ENCODE results near the gene CFAP46.
"Not testable (repeated sequence)": the region's sequence is repeated elsewhere in the genome, so short reads cannot be mapped to it uniquely, and the experiment has no call there.

Gene CFAP46

DNA sequence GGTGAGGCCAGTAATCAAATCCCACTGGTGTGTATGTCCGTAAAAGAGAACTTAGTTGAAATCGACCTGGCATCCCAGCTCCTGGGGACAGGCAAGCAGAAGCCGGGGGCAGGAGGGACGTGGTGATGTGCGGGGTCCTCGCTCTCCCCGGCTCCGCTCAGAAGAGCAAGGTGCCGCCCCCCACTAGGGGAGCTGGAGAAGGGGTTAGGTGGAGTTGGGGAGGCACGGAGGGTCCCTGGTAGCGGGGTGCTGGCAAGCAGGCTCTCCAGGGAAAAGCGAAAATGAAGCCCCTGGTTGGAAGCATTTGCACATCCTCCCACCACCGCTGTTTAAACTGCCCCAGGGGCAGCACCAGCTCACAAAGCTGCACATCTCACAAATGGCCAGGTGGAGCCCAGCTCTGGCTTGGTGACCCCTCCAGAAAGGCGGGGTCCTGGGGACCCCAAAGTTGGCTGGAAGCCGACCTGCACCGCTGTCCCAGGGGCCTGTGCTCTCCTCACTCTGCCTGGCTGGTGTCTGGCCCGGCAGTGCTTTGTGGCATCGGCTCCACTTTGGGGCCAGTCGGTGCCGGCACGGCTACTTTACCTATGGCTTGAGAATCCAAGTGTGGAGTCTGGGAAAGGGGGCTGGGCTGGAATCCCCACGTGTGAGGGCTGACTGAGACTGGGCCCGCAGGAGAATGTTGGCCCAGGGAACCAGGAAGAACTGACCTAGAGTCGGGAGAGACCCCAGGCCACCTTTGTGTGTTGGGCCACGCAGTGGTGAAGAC lies 2.9 kb upstream of the CFAP46 start:
- no peak for DNase-seq (ENCODE audit: low read depth in 1 of 2, low spot score in 1 of 2)

DNA sequence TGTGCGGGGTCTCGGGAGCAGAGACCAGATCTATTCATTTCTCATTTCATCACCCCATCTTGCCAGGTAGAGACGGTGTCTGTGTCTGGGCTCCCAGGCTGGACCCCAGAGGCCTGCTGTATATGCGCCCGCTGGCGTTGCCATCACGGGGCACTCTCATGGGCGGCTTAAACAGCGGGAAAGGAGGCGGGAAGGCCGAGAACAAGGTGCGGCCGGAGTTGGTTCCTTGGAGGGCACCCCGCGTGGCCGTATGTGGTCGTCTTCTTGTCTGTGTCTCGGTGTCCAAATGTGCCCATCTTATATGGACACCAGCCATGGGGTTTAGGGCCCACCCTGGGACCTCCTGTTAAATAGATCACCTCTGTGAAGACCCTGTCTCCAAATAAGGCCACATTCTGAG lies 2.1 kb upstream of the CFAP46 start:
- DNase-seq (ENCODE audit: low read depth in 1 of 2, low spot score in 1 of 2) = no peak

DNA sequence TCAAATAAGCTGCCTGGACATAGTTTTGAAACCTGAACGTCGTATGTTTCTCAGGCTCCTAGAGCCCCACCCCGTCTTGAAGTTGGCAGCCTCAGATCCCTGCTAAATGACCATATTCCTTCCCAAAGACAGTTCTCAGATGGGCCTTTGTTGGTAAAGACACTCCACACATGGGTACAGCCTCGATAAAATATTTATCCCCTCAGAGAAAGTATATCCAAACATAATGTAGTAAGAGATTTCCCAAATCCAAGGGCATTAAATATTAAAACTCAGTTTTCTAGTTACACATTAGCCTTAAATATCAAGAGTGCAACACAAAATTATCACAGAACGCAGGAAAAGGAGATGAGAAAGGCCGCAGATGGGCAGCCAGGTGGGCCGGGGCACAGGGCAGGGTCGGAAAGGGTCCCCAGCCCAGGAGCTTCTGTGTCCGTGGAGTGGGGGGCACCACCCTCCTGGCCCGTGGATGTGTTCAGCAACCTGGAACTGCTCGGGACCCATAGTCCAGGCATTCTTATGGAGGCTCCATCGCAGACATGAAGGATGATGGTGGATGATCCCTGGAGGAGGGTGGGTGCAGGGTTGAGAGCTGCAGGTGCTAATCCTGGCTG lies 1.5 kb upstream of the CFAP46 start:
- DNase-seq (ENCODE audit: low read depth in 1 of 2, low spot score in 1 of 2) = no peak

DNA sequence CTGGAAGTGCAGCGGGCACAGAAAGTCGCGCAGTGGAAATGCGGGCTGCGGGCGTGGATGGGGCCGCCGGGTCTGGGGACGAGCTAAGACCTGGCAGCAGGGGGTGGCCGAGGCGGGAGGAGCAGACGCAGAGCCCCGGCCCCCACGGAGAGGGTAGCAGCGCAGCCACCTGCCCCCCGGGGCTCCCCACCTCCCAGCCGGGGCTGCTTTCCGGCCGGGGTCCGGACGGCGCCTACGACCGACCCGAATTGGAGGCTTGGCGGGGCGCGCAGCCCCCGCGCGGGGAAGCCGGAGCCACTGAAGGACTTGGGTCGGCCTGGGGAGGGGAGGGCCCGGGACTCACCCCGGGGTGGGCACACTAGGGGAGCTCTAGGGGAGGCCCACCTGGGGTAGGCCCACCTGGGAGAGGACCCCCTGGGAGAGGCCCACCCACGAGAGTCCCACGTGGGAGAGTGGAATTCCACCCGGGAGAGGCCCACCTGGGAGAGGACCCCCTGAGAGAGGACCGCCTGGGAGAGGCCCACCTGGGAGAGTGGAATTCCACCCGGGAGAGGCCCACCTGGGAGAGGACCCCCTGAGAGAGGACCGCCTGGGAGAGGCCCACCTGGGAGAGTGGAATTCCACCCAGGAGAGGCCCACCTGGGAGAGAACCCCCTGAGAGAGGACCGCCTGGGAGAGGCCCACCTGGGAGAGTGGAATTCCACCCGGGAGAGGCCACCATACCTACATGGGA lies 854 bp upstream of the CFAP46 start:
- DNase-seq (ENCODE audit: low read depth in 1 of 2, low spot score in 1 of 2) = no peak

DNA sequence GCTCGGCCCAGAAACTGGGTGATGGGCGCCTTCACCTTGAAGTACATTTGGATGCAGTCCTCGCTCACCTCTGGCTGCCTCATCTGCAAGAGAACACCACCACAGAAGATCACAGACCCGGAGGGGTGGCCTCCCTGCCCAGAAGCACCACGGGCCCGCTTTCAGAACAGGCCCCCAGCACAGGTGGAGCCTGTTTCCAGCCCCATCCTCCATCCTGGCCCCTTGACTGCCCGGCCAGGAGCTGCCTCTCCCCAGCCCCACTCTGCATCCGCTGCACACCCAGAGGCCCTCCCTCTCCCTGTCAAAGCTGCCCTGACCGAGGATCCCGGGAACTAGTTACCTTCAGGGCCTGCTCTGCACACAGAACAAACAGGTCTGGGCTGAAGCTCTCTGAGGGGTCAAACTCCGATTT lies 724 bp downstream of the CFAP46 start:
- no peak for DNase-seq (ENCODE audit: low read depth in 1 of 2, low spot score in 1 of 2)

DNA sequence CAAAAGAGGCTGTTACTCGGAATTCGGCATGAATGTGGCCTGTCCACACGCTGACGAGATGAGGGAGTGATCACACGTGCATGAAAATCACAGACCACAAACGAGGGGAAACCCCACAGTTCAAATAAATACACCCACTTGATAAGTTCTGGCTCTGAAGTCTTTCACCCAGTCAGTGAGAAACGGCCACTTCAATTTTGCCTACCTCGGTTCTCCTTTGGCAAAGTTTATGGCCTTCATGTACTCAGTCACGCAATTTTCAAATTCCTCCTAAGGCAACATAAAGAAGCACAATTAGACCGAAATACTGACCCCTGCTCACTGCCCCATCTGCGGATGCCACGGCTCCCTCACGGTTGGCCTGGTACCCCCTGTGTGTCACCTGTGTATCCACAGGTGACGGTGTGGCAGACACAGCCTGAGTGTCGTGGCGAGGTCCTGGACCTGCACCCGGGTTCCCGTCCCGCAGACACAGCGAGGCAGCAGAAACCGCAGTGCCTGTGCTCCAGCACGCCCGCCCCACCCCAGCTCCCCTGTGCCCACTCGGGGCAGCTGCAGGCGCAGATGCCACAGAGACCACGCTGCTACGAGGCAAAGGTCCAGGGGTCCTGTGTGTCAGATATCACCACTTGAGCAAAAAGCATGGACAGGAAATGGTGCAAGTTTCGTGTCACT lies 1.4 kb downstream of the CFAP46 start:
- DNase-seq (ENCODE audit: low read depth in 1 of 2, low spot score in 1 of 2) = no peak

DNA sequence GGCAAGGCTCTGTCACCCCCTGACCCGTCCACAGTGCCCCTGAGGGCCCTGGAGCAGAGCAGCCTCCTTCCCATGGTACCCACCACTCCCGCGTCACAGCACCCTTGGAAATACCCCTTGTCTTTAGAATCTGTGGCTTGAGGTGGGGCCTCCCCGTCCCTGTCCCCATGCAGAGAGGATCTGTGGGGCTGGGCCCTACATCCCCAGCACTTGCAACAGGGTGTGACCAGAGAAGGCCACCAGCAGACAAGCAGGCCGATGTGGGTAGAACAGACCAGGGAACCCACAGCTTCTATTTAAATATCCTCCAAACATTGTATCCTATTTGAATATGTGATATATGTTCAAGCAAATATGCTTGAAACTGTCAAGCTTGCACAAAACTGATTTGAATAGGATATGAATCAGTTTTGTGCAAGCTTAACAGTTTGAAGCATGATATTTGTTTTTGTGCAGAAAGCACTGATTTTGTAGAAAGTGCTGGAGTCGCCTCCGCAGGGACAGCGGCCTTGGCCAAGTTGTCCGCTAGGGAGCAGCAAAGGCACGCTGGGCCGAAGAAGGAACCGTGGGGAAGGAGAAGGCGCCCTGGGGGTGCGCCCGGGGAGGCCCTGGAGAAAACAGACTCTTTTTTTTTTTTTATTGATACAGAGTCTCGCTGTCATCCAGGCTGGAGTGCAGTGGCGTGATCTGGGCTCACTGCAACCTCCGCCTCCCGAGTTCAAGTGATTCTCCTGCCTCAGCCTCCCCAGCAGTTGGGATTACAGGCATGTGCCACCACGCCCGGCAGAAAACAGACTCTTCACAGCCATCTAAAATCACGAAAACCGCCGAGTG lies 2.2 kb downstream of the CFAP46 start:
- peak in 1 of 2 donors; percentile 39 for DNase-seq (ENCODE audit: low read depth in 1 of 2, low spot score in 1 of 2)

DNA sequence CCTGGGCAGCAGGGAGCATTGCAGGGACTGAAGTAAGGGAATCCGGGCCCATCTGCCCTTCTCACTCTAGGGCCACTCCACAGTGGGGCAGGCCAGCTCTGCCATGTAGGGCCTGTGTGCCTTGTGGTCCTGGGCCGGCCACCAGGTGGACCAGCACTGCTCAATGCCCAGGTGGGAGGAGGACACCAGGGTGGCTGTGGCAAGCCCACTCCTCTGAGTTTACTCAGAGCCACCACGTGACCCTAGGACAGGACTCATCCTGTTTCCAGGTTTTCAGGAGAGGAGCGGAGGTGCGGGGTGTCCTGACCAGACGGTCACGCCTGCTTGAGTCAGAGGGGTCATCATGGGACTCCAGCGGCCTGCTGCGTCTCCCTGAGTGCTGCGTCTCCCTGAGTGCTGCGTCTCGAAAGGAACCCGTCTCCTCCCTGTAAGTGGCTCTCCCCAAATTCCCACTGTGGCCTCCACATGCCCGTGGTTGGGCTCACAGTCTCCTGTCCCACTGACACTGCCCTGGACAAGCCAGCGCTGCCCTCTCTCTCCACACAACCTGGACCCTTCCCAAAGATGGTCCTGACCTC lies 2.9 kb downstream of the CFAP46 start:
- DNase-seq (ENCODE audit: low read depth in 1 of 2, low spot score in 1 of 2) = no peak

DNA sequence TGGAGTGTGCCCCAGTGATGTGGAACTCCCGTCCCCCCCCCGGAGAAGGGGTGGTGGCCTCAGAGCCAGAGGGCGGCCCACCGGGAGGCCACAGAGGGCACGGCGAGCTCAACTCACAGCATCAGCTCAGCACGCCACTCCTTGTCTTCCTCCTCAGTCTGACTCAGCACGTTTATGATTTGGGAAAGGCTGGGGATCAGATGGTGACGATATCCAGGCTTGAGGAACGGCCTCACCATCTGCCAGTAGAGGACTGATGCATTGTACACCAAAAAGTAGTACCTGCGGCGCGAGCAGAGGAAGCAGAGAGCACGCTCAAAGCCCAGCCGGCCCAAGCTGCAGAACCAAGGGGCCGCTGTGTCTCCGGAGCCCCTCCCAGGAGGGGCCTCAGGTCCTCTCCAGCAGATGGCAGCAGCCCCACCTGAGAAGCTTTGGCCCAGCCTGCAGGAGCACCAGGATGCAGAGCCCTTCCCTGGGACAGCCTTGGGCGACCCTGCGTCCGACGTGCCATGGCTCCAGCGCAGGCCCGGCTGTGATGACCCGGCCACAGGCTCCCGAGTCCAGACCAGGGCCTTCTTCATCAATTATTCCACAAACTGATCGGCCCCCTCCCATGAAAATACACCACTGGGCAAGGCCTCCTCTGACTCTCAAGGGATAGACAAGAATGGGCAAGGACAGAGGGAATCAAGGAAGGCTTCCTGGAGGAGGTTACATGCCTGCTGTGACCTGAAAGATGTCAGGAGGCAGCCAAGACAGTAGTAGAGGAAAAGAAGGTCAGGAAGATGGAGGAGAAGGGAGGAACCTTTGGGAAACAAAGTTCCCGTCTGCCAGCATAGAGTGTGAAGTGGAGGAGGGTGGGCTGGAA lies 3.7 kb downstream of the CFAP46 start:
- no peak for DNase-seq (ENCODE audit: low read depth in 1 of 2, low spot score in 1 of 2)

DNA sequence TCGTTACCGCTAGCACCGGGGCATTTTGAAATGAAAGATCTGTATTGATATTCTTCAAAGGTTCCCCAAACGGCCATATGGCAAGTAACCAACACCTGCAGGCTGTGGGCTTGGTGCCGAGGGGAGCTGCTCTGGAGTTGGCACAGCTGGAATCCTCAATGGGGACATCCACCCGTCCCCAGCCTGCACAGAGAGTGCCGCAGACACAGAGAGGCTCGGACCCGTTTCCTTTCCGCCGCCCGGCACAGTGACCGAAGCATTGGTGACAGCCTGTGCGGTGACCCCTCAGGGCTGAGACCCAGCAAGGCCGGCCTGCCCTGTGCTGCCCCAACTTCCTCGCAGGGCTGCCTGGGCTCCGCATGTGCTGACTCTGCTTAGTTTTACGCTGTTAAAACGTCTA lies 4.5 kb downstream of the CFAP46 start:
- DNase-seq (ENCODE audit: low read depth in 1 of 2, low spot score in 1 of 2) = no peak

DNA sequence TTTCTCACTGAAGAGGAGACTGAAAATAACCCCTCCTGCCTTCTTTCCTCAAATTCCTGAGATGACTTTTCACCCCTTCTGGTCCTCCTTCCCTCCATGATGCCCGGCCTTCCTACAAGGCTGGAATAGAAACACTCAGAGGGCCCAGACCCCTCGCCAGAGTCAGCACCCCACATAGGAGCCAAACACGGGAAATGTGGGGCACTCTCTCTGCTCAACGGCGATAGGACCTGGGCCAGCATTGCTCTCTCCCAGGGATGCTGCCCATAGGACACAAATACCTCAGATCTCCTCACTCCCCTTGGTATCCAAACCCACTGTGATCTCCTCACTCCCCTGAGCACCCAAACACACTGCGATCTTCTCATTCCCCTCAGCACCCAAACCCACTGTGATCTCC lies 7.4 kb downstream of the CFAP46 start:
- DNase-seq (ENCODE audit: low read depth in 1 of 2, low spot score in 1 of 2) = no peak

DNA sequence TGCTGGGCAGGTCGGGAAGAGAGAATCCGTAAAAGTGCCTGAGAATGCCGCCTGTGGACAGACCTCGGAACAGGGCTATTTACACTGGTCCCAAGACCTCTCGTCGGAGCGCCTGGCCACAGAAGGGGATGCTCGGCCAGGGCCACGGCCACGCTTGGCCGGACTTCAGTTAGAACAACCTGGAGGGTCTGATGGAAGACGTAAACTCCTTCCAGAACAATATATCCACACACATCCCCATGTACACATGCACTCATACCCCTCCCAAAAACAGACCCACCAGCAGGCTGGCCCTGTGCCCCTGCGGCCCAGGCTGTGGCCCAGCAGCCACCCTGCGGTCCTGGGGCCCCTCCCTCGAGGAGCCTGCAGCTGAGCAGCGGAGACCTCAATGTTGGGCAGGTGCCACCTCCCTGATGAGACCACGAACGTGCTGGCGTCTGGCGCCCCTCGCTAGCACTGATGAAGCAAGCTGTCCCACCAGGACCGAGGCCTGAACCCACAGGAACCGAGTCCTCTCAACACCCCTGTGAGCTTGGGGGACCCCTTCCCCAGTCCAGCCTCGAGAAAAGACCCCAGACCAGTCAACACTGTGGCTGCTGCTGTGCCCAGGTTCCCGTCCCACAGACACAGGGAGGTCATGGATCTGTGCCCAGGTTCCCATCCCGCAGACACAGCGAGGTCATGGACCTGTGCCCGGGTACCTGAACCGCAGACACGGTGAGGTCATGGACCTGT lies 8.9 kb downstream of the CFAP46 start:
- no peak for DNase-seq (ENCODE audit: low read depth in 1 of 2, low spot score in 1 of 2)

DNA sequence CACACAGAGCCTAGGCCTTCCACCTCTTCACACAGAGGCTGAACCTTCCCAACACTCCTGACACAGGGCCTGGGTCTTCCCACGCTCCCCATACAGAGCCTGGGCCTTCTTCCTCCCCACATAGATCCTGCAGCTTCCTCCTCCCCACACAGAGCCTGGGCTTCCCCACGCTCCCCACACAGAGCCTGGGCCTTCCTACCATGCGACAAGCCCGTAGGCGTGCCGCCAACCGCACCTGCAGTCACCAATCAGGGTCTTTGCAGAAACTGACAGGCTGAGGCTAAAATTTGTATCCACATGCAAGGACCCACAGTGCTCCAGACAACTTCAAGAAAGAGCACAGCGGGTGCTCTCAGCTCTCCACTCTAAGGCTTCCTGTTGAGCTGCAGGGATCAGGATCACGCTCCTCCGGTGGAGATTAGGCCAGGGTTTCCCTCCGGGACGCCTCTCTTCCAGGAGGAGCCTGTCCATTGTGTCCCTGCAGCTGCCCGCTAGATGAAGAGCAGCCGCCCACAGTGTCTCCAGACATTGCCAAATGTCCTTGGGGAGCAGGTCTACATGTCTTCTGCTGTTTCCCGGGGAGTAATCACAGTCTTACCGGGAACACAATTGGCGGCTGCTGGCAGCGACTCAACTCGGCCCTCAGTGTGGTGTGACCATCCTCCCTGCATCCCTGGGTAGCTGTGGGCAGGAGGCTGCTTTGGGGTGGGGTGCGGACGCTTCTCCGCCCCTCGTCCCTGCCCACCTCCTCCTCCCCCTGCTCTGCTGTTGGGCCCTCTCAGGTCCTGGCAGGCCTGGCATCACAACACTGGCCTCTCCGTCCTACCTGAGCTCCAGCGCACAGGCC lies 9.7 kb downstream of the CFAP46 start:
- DNase-seq (ENCODE audit: low read depth in 1 of 2, low spot score in 1 of 2) = no peak

DNA sequence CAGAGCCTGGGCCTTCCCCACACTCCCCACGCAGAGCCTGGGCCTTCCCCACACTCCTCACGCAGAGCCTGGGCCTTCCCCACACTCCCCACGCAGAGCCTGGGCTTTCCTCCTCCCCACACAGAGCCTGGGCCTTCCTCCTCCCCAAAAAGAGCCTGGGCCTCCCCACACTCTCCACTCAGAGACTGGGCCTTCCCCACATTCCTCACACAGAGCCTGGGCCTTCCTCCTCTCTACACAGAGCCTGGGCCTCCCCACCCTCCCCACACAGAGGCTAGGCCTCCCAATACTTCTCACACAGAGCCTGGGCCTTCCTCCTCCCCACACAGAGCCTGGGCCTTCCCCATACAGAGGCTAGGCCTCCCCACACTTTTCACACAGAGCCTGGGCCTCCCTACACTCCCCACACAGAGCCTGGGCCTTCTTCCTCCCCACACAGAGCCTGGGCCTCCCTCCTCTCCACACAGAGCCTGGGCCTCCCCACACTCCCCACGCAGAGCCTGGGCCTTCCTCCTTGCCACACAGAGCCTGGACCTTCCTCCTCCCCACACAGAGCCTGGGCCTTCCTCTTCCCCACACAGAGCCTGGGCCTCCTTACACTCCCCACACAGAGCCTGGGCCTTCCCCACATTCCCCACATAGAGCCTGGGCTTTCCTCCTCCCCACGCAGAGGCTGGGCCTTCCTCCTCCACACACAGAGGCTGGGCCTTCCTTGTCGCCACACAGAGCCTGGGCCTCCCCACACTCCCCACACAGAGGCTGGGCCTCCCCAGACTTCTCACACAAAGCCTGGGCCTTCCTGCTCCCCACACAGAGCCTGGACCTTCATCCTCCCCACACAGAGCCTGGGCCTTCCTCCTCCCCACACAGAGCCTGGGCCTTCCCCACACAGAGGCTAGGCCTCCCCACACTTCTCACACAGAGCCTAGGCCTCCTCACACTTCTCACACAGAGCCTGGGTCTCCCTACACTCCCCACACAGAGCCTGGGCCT lies 10.8 kb downstream of the CFAP46 start:
- DNase-seq (ENCODE audit: low read depth in 1 of 2, low spot score in 1 of 2) = not testable (repeated sequence)

DNA sequence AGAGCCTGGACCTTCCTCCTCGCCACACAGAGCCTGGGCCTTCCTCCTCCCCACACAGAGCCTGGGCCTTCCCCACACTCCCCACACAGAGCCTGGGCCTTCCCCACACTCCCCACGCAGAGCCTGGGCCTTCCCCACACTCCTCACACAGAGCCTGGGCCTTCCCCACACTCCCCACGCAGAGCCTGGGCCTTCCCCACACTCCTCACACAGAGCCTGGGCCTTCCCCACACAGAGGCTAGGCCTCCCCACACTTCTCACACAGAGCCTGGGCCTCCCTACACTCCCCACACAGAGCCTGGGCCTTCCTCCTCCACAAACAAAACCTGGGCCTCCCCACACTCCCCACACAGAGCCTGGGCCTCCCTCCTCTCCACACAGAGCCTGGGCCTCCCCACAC lies 11.7 kb downstream of the CFAP46 start:
- DNase-seq (ENCODE audit: low read depth in 1 of 2, low spot score in 1 of 2) = not testable (repeated sequence)

DNA sequence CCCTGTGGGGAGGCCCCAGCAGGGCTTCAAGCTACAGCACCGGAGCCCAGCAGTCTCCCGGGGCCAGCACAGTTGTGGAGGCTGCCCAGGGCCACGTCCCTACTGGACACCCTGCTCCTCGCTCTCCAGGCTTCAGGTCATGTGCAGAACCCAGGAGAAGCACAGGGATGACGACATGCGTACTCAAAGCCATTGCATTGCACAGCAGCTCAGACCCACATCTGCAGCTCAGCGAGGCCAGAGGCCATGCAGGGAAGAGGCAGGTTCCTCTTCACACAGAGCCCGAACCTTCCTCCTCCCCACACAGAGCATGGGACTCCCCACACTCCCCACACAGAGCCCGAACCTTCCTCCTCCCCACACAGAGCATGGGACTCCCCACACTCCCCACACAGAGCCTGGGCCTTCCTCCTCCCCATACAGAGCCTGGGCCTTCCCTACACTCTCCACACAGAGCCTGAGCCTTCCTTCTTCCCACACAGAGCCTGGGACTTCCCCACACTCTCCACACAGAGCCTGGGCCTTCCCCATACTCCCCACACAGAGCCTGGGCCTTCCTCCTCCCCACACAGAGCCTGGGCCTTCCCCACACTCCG lies 12.3 kb downstream of the CFAP46 start:
- DNase-seq (ENCODE audit: low read depth in 1 of 2, low spot score in 1 of 2) = no peak

Measured in activated CD4-positive, alpha-beta T cell treated with anti-CD3 and anti-CD28 coated beads, Interleukin-2, amount 50 U/mL, for 24 hours (primary cell).